Epithelial cell of esophagus (primary cell): ENCODE results near the gene TOP1.
"Not testable (repeated sequence)": the region's sequence is repeated elsewhere in the genome, so short reads cannot be mapped to it uniquely, and the experiment has no call there.

Source experiments
- DNase-seq: peaks from one replicate; pipeline ENCODE4 v3.0.0; 2010; ENCODE audit warnings: low read depth
- H3K4me3 ChIP-seq: 2 replicates; pipeline ENCODE4 v1.5.1; 2011; ENCODE audit warnings: mild to moderate bottlenecking, low read length, control low read depth
- CTCF ChIP-seq: IDR thresholded peaks from 2 replicates; pipeline ENCODE4 v1.5.1; 2011; ENCODE audit warnings: low read depth, mild to moderate bottlenecking, low read length, control low read depth, inconsistent platforms; ENCODE audit not compliant: insufficient read depth; ENCODE audit errors: missing control alignments

Gene TOP1

GRCh38 chr20:41101660-41102059, 73.0 kb downstream of the TOP1 start:
- no peak for DNase-seq
- H3K4me3 ChIP-seq: no peak overlapping the region
- no peak for TF ChIP-seq CTCF

GRCh38 chr20:41108531-41108930, 79.9 kb downstream of the TOP1 start:
- TF ChIP-seq CTCF: no peak
- DNase-seq: no peak
- no peak overlapping the region for H3K4me3 ChIP-seq

- TF ChIP-seq CTCF: no peak
- no peak for DNase-seq
- no peak overlapping the region for H3K4me3 ChIP-seq
Observed at GRCh38 chr20:41110012-41110411, 81.4 kb downstream of the TOP1 start.

- H3K4me3 ChIP-seq: no peak overlapping the region
- TF ChIP-seq CTCF: no peak
- peak; percentile 79 for DNase-seq
Observed at GRCh38 chr20:41110930-41111577, 82.4 kb downstream of the TOP1 start.

- DNase-seq: no peak
- no peak for TF ChIP-seq CTCF
- no peak overlapping the region for H3K4me3 ChIP-seq
Observed at GRCh38 chr20:41111578-41111951, 82.9 kb downstream of the TOP1 start.

GRCh38 chr20:41116282-41116956, 87.8 kb downstream of the TOP1 start:
- no peak overlapping the region for H3K4me3 ChIP-seq
- no peak for TF ChIP-seq CTCF
- no peak for DNase-seq

- not testable (repeated sequence) for DNase-seq, H3K4me3 ChIP-seq
Observed at GRCh38 chr20:41118159-41118558, 89.5 kb downstream of the TOP1 start.
